NK-92 (cell line): ENCODE measurements around the gene IL23R.
"Not testable (repeated sequence)": the region's sequence is repeated elsewhere in the genome, so short reads cannot be mapped to it uniquely, and the experiment has no call there.

Source experiments
- DNase-seq: peaks from one replicate; lab custom pipeline; 2025; ENCODE audit not compliant: unreplicated experiment; lab: John Stamatoyannopoulos, UW

Gene IL23R

DNA sequence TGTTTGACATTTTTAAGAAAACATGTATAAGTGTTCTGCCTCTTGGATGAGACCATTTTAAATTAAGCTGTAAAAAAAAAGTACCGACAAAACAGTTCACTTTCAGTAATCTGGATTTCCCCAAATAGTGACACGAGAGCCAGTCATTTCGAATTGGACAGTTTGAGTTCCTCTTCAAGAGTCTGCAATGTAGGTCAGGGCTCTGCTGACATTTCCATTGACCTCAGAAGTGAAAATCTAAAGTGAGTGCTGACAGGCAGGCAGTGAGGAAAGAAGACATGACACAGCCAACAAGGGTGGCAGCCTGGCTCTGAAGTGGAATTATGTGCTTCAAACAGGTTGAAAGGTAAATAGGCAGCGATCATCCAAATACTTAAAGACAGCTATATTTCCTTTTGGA lies at the start of gene IL23R:
Gene IL23R (plus strand): TSS at position 259 of the 400 bp plus-strand sequence. CDS start 1,667 bp downstream, outside the sequence.
- no peak for DNase-seq

GRCh38 chr1:67118191-67118590 lies 48.1 kb upstream of the IL23R start:
- DNase-seq, result no peak

- no peak for DNase-seq
Observed at GRCh38 chr1:67118646-67119045, 47.6 kb upstream of the IL23R start.

DNA sequence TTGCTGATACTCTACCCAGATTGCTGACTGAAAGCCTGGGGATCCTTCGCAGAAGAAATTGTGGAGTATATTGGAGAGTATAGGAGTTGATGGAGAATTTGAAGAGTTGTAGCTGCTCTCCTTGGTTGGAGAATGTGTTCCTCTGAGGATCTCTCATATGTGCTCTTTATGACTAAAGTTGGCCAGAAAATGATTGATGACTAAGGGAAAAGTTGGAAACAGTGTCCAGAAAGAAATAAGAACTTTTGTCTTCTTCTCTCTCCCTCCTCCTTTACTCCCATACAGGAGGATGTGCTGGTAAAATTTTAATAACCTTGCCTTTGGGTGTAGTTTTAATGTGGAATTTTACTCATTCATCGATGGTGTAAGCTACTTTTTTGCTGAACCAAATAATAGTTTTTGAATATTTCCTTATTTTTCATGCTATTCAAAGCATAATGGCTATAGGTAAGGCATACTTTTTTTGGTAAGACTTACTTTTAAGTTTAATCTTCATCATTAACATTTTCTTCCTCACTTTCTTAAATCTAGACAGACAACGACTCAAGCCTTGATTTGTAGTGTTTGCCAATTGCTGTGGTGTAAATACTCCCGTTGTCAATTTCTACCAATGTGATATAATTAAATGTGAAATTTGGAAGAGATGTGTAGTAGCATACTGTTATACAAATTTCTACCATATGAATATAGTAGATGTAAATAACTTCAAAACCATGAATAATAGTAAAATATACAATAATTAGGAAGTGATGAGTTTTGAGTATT lies 45.2 kb upstream of the IL23R start:
- no peak for DNase-seq

DNA sequence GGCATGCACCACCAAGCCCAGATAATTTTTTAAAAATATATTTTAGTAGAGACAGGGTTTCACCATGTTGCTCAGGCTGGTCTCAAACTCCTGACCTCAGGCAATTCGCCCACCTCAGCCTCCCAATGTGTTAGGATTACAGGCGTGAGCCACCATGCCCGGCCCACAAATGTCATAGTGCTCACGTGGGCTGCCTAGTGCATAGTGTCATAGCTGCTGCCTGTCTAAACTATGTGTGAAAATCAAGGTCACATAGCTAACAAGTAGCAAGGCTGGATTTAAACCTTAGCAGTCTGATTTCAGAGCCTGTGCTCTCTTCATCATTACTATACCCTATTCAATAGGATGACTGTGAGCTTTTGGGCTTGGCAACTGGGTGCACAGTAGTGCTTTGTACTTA lies 41.8 kb upstream of the IL23R start:
- no peak for DNase-seq

DNA sequence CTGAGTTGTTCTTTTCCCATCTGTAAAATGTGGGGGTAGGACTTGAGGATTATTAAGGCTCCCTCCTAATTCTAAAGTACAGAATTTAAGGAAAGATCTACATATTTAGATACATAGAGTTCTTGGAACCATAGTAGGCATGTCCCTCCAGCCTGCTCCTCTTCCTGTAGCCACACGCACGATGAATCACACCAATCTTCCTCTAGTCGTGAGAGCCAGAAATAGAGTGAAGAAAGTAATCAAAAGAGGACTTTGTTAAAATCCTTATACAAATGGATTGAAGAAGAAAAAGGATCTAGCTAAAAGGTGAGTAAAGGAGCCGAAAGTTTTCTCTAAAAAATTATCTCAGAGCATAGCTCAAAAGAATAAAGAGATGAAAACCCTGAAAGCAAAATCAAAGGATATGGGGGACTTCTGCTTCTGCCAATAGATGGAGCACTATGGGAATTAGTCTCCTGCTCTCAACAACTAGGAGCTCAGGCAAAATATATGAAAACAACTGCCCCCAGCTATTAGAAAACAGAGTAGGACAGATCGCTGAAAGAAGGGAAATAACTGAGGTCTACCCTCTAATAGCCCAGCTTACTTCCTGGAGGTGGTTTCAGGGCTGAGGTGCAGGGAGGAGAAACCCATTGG lies 40.0 kb upstream of the IL23R start:
- DNase-seq, result no peak

GRCh38 chr1:67126974-67127373 lies 39.3 kb upstream of the IL23R start:
- no peak for DNase-seq

- DNase-seq, result no peak
Observed at GRCh38 chr1:67130673-67131072, 35.6 kb upstream of the IL23R start.

GRCh38 chr1:67133177-67133576 lies 33.1 kb upstream of the IL23R start:
- no peak for DNase-seq

DNA sequence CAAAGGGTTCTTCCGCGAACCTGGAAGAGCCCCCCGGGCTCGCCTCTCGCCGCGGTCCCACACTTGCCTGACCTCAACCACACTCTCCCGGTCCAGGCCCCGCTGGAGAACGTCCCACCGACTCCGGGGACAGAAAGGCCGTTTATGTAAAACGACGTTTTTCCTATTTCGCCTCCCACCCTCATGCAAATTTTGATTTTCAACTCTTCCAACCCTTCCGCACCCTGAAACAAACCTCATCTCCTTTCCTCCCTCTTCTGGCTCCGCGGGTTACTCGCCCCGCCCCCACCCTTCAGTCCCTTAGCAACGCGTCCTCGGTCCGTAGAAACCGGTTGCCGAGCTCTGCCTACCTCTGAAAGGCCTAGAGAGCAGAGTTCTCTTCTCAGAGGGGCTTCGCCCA lies 31.6 kb upstream of the IL23R start, which contains the start of gene C1orf141:
Gene C1orf141 (minus strand): TSS at position 276 of the 400 bp plus-strand sequence. CDS start 7,730 bp downstream, outside the sequence.
- no peak for DNase-seq

DNA sequence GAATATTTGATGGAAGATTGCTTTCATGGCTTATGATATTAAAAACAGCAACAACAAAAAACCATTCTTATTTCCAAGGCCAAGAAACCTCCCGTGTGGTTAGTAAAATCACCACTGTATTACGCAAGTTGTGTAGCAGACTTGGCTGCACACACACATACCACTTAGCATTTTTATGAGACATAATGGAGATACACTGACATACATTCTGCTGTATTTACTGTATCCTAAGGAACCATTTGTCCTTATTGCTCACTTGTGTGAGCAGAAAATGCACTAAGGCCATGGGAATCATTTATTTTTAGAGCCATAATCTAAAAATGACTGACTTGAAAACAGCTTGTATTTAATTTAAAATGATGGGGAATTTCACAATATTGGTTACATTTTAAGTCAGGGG lies 30.9 kb upstream of the IL23R start:
- DNase-seq, result no peak

- DNase-seq, result no peak
Observed at GRCh38 chr1:67137307-67137753, 28.9 kb upstream of the IL23R start.

DNA sequence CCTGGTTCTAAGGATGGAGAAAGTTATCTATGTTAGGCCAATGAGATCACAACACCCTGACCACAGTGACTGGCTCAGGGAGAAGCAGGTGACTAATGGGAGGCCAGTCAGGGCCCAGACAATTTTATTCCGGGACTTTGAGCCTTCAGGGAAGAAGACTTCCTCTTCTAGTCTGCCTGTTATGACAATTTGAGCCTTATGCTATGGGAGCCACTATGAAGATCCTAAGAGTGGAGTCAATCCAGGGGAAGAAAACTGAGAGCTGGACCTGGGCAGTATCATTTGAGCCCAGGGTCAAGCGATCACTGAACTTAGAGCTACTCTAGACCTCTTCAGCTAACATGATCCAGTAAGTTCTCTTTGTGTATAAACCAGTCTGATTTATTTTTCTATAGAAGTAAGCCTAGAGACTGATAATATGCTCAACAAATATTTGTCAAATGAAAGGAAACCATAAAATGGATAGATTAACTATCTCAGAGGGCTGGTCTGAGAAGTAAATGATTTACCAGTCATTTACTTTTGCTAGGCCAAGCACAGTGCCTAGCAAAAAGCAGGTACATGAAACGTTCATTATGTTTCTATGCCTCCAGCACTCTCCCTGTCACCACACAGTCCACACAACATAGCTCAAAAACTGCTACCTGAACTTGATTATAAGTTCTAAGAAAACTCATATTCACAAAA lies 27.3 kb upstream of the IL23R start:
- DNase-seq, result no peak

- no peak for DNase-seq
Observed at GRCh38 chr1:67140460-67140859, 25.8 kb upstream of the IL23R start.

DNA sequence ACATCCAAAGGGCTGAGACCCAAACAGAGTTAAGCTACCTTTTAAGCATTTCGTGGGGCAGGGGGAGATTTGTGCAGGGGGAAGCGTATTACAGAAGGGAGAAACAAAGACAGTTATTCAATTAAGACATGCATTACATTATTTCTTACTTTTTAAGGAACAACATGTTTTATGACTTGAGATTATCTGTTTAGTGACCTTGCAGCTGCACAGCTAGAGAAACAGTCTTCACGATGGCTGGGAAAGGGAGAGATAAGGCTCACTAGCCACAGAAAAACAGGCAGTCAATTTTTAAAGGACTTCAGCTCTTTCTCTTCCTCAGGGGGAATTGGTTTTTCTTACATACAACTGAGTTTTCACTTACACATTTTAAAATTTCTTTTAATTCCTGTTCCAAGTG lies 24.4 kb upstream of the IL23R start:
- not testable (repeated sequence) for DNase-seq

- DNase-seq, result no peak
Observed at GRCh38 chr1:67142931-67143330, 23.3 kb upstream of the IL23R start.

DNA sequence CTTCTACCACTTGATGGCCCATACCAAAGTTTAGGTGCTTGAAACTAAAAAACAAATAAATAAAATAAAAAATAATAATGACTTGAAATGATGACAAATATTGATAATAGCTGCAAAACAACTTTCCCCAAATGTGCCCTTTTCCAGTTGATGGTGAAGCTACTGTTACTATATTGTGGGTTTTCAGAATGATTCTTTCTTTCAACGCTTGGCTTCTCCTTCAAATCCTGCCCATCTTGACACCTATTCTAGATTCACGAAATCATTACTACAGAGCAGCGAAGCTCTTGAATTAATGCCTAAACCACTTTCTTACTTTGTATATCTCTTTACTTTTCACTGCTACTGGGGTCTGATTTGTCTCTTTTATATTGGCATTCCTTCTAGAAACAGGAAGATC lies 22.3 kb upstream of the IL23R start:
- no peak for DNase-seq

DNA sequence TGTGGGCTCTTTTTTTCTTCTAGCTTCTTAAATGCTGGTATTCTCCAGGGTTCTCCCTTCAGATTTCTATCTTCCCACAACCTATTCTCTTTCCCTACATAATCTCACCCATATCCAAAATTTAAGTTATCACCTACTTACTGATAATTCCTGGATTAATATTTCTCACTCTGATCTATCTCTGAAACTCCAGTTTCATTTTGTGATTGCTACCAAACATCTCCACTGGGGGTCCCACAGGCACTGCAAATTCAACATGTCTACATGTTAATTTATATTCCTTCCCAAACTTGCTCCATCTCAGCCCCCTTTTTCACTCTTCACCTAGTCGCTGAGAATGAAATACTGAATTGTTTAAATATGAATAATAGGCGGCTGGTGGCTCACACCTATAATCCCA lies 21.6 kb upstream of the IL23R start:
- DNase-seq, result no peak

- no peak for DNase-seq
Observed at GRCh38 chr1:67146101-67146500, 20.2 kb upstream of the IL23R start.

GRCh38 chr1:67146539-67146938 lies 19.7 kb upstream of the IL23R start:
- DNase-seq, result no peak

DNA sequence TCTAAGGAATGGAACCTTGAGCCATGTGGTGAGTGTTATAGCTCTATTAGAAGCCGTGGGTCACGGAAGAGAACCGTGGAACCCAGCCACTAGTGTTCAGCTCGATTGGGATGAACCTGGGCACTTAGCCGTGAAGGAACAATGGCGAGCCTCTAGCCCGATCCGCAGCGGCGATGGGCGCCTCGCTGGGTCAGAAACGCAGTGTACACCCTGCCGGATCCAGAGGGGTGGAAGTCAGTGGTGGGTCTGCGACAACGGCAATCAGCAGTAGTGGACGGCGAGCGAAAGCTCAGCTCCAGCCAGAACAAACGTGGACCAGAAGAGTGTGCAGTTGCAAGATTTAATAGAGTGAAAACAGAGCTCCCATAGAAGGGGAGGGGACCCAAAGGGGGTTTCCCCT lies 18.3 kb upstream of the IL23R start:
- not testable (repeated sequence) for DNase-seq
